GM19463 (cell line): ENCODE data around the gene SCG5.
A peak's percentile ranks its signal among the peaks of the same experiment; 100 is the strongest.
"Not testable (repeated sequence)": the region's sequence is repeated elsewhere in the genome, so short reads cannot be mapped to it uniquely, and the experiment has no call there.

Source experiments
- ATAC-seq: cut with Tn5 transposase; IDR thresholded peaks from one replicate; pipeline ENCODE4 v1.9.1; 2021; ENCODE audit warnings: mild to moderate bottlenecking, moderate library complexity; ENCODE audit not compliant: unreplicated experiment

Gene SCG5

GRCh38 chr15:32641517-32642059 lies at the start of gene SCG5:
Gene SCG5 (plus strand): TSS chr15:32641710. CDS start chr15:32643593, 1,883 bp downstream.
- no peak for ATAC-seq

GRCh38 chr15:32593151-32593550 lies 48.4 kb upstream of the SCG5 start, which contains the start of gene GOLGA8N:
Gene GOLGA8N (plus strand): TSS chr15:32593456.
- not testable (repeated sequence) for ATAC-seq

- ATAC-seq = not testable (repeated sequence)
Measured at GRCh38 chr15:32609518-32609917, 32.0 kb upstream of the SCG5 start.

- not testable (repeated sequence) for ATAC-seq
Measured at GRCh38 chr15:32610719-32611118, 30.8 kb upstream of the SCG5 start.

- peak; percentile 22 for ATAC-seq
Measured at GRCh38 chr15:32614712-32615050, 26.8 kb upstream of the SCG5 start.

- peak; percentile 67 for ATAC-seq
Measured at GRCh38 chr15:32615051-32615870, 26.2 kb upstream of the SCG5 start, which contains the start of gene ARHGAP11A. Gene ARHGAP11A (plus strand): TSS chr15:32615504. CDS start chr15:32616212, 708 bp downstream.

- ATAC-seq = peak; percentile 15
Measured at GRCh38 chr15:32615871-32616426, 25.6 kb upstream of the SCG5 start.

- ATAC-seq = no peak
Measured at GRCh38 chr15:32636410-32636809, 5.1 kb upstream of the SCG5 start.

GRCh38 chr15:32636908-32637567 lies 4.5 kb upstream of the SCG5 start:
- no peak for ATAC-seq

GRCh38 chr15:32637704-32638103 lies 3.8 kb upstream of the SCG5 start:
- ATAC-seq = no peak

- ATAC-seq = no peak
Measured at GRCh38 chr15:32642667-32643435, 1.3 kb downstream of the SCG5 start.

GRCh38 chr15:32643907-32644445 lies 2.5 kb downstream of the SCG5 start:
- ATAC-seq = no peak

GRCh38 chr15:32646291-32646690 lies 4.8 kb downstream of the SCG5 start:
- no peak for ATAC-seq

GRCh38 chr15:32649342-32649741 lies 7.8 kb downstream of the SCG5 start:
- ATAC-seq = no peak

- ATAC-seq = peak; percentile 85
Measured at GRCh38 chr15:32651229-32651837, 9.8 kb downstream of the SCG5 start.

- ATAC-seq = no peak
Measured at GRCh38 chr15:32652178-32652577, 10.7 kb downstream of the SCG5 start.

- ATAC-seq = no peak
Measured at GRCh38 chr15:32656091-32656490, 14.6 kb downstream of the SCG5 start.

- no peak for ATAC-seq
Measured at GRCh38 chr15:32656496-32656895, 15.0 kb downstream of the SCG5 start.

GRCh38 chr15:32657198-32657883 lies 15.8 kb downstream of the SCG5 start:
- peak; percentile 92 for ATAC-seq
